H1 (cell line): Measurements from ENCODE around the gene SIAH3. TPM values are rescaled to one million over a fixed set of nuclear protein-coding genes. Genes with fewer than 3 reads are reported as not detected.

Source experiments
- CTCF ChIA-PET: fragments of 300-600 bp; sonication (Branson Sonifier 250); formaldehyde crosslinking; loops from one replicate; lab custom pipeline; 2021; ENCODE audit not compliant: partially characterized antibody; lab: Charles Lee
- POLR2A ChIA-PET: fragments of 300-600 bp; sonication (Branson Sonifier 250); formaldehyde crosslinking; loops from one replicate; lab custom pipeline; 2021; ENCODE audit warnings: inconsistent platforms; ENCODE audit not compliant: partially characterized antibody; lab: Charles Lee
- DNase-seq, 2 experiments: peaks; one replicate each; pipeline versions ENCODE4 v3.0.0 to v3.0.0-alpha.2; 2010 to 2022; ENCODE audit warnings: low spot score in 2 of 2, low read depth in 1 of 2, mixed read lengths in 1 of 2
- FAIRE-seq: peaks from 2 replicates; lab custom pipeline; 2011; peaks lifted over from hg19 to GRCh38; lab: Jason Lieb, UNC
- H2AFZ ChIP-seq: 2 replicates; pipeline ENCODE4 v1.8.1; 2012; ENCODE audit warnings: low read length, inconsistent platforms
- H2AK5ac ChIP-seq: 2 replicates; pipeline ENCODE4 v1.6.1; 2013; ENCODE audit warnings: low read depth, low read length
- H2BK120ac ChIP-seq: replicated peaks from 2 replicates; pipeline ENCODE3; 2013; ENCODE audit warnings: low read depth, low read length, inconsistent platforms
- H2BK12ac ChIP-seq: 2 replicates; pipeline ENCODE4 v1.6.1; 2013; ENCODE audit warnings: low read depth, low read length
- H2BK15ac ChIP-seq: 2 replicates; pipeline ENCODE4 v1.6.1; 2013; ENCODE audit warnings: low read length
- H2BK20ac ChIP-seq: 2 replicates; pipeline ENCODE4 v1.6.1; 2013; ENCODE audit warnings: low read length
- H2BK5ac ChIP-seq: 2 replicates; pipeline ENCODE4 v1.6.1; 2013; ENCODE audit warnings: low read depth, low read length
- H3K14ac ChIP-seq: 2 replicates; pipeline ENCODE4 v1.6.1; 2013; ENCODE audit warnings: inconsistent platforms; ENCODE audit not compliant: insufficient read length
- H3K18ac ChIP-seq: 2 replicates; pipeline ENCODE4 v1.6.1; 2013; ENCODE audit warnings: low read length; ENCODE audit errors: extremely low read depth
- H3K23ac ChIP-seq: 2 replicates; pipeline ENCODE4 v1.6.1; 2013; ENCODE audit warnings: inconsistent platforms; ENCODE audit not compliant: insufficient read length
- H3K23me2 ChIP-seq: 2 replicates; pipeline ENCODE4 v1.6.1; 2013; ENCODE audit warnings: low read depth, low read length
- H3K27ac ChIP-seq: 2 replicates; pipeline ENCODE4 v1.6.1; 2011; ENCODE audit warnings: low read depth, low read length, inconsistent platforms
- H3K27me3 ChIP-seq, 4 experiments: replicated peaks in 1 of 4; 1 replicate in 1 of 4; 2 replicates in 3 of 4; pipeline versions ENCODE4 v1.6.1 to v1.8.1; 2011 to 2013; ENCODE audit warnings: low read length in 3 of 4, mild to moderate bottlenecking in 3 of 4, inconsistent platforms in 2 of 4, mixed read lengths in 2 of 4, moderate library complexity in 1 of 4; ENCODE audit not compliant: control insufficient read depth in 3 of 4, insufficient read depth in 3 of 4; ENCODE audit errors: extremely low read depth in 1 of 4
- H3K36me3 ChIP-seq, 4 experiments: 2 replicates each; pipeline versions ENCODE4 v1.6.1 to v1.8.1; 2011 to 2013; ENCODE audit warnings: mild to moderate bottlenecking in 4 of 4, low read length in 3 of 4, moderate library complexity in 2 of 4, control low read depth in 1 of 4, inconsistent platforms in 1 of 4; ENCODE audit not compliant: insufficient read depth in 4 of 4, control insufficient read depth in 2 of 4
- H3K4ac ChIP-seq: replicated peaks from 2 replicates; pipeline ENCODE3; 2013; ENCODE audit warnings: low read length, low read depth, mixed read lengths, inconsistent platforms; ENCODE audit not compliant: insufficient read length
- H3K4me1 ChIP-seq, 4 experiments: replicated peaks in 1 of 4; 1 replicate in 1 of 4; 2 replicates in 3 of 4; pipeline versions ENCODE4 v1.6.1 to v1.8.1; 2011 to 2013; ENCODE audit warnings: low read length in 3 of 4, inconsistent platforms in 2 of 4, mixed read lengths in 1 of 4; ENCODE audit not compliant: insufficient read depth in 4 of 4, control insufficient read depth in 3 of 4
- H3K4me2 ChIP-seq, 2 experiments: 2 replicates each; pipeline versions ENCODE4 v1.6.1 to v1.8.1; 2011 to 2013; ENCODE audit warnings: low read depth in 2 of 2, low read length in 2 of 2, control low read depth in 1 of 2, inconsistent platforms in 1 of 2, mild to moderate bottlenecking in 1 of 2; ENCODE audit not compliant: insufficient read depth in 1 of 2
- H3K4me3 ChIP-seq, 4 experiments: fragments of 200-600, 300-600 bp in 1 of 4; sonication (generic), shearing (Covaris generic), sonication (Bioruptor Twin) in 1 of 4; 2 replicates each; pipeline versions ENCODE4 v1.5.1 to v1.8.1; 2011 to 2016; ENCODE audit warnings: low read length in 4 of 4, low read depth in 3 of 4, control low read depth in 2 of 4, inconsistent platforms in 2 of 4, mild to moderate bottlenecking in 2 of 4, mixed read lengths in 1 of 4, moderate library complexity in 1 of 4; ENCODE audit not compliant: insufficient read depth in 2 of 4; ENCODE audit errors: extremely low read depth in 1 of 4
- H3K56ac ChIP-seq: replicated peaks from 2 replicates; pipeline ENCODE3; 2013; ENCODE audit warnings: low read depth, mild to moderate bottlenecking, mixed read lengths, low read length, inconsistent platforms; ENCODE audit not compliant: insufficient read length
- H3K79me1 ChIP-seq: 2 replicates; pipeline ENCODE4 v1.6.1; 2013; ENCODE audit warnings: low read depth, low read length, control low read depth
- H3K79me2 ChIP-seq, 2 experiments: 2 replicates each; pipeline versions ENCODE4 v1.6.1 to v1.8.1; 2012 to 2013; ENCODE audit warnings: low read length in 2 of 2, mild to moderate bottlenecking in 2 of 2, inconsistent platforms in 1 of 2; ENCODE audit not compliant: insufficient read depth in 2 of 2, control insufficient read depth in 1 of 2
- H3K9ac ChIP-seq, 4 experiments: replicated peaks in 1 of 4; 1 replicate in 1 of 4; 2 replicates in 3 of 4; pipeline versions ENCODE4 v1.6.1 to v1.8.1; 2011 to 2013; ENCODE audit warnings: low read depth in 3 of 4, low read length in 3 of 4, control low read depth in 2 of 4, mild to moderate bottlenecking in 2 of 4, moderate library complexity in 2 of 4, inconsistent platforms in 1 of 4; ENCODE audit errors: extremely low read depth in 1 of 4
- H3K9me3 ChIP-seq, 2 experiments: 2 replicates each; pipeline versions ENCODE4 v1.6.1 to v1.8.1; 2012 to 2013; ENCODE audit warnings: mild to moderate bottlenecking in 2 of 2, moderate library complexity in 2 of 2, control low read depth in 1 of 2, inconsistent platforms in 1 of 2, low read depth in 1 of 2, low read length in 1 of 2, mixed read lengths in 1 of 2; ENCODE audit not compliant: insufficient read depth in 2 of 2
- H4K20me1 ChIP-seq, 2 experiments: replicated peaks in 1 of 2; 2 replicates each; pipeline versions ENCODE3 to v1.8.1; 2011 to 2013; ENCODE audit warnings: inconsistent platforms in 2 of 2, low read length in 2 of 2, mild to moderate bottlenecking in 1 of 2; ENCODE audit not compliant: insufficient read depth in 2 of 2, control insufficient read depth in 1 of 2
- H4K5ac ChIP-seq: 2 replicates; pipeline ENCODE4 v1.6.1; 2013; ENCODE audit warnings: low read length, low read depth, mixed read lengths, inconsistent platforms; ENCODE audit not compliant: insufficient read length
- H4K8ac ChIP-seq: 2 replicates; pipeline ENCODE4 v1.8.0; 2013; ENCODE audit warnings: mild to moderate bottlenecking, moderate library complexity, low read length, inconsistent platforms; ENCODE audit not compliant: insufficient read depth; ENCODE audit errors: extremely low read depth
- H4K91ac ChIP-seq: replicated peaks from 2 replicates; pipeline ENCODE3; 2013; ENCODE audit warnings: low read length, mixed read lengths, inconsistent platforms; ENCODE audit not compliant: insufficient read length
- ATF3 ChIP-seq: IDR thresholded peaks from 2 replicates; pipeline ENCODE4 v1.6.1; 2011; ENCODE audit warnings: low read depth, mild to moderate bottlenecking, low read length; ENCODE audit not compliant: insufficient read depth
- CBX5 ChIP-seq: fragments of 300-800, 300-1000 bp; sonication (generic); IDR thresholded peaks from 2 replicates; pipeline ENCODE4 v1.7.1; 2016; ENCODE audit warnings: antibody characterized with exemption, low read length, low read depth
- CTCF ChIP-seq, 3 experiments: IDR thresholded peaks; 1 replicate in 2 of 3; 2 replicates in 1 of 3; pipeline versions ENCODE4 v1.5.1 to v1.6.1; 2011; ENCODE audit warnings: low read length in 3 of 3, mild to moderate bottlenecking in 3 of 3, inconsistent platforms in 2 of 3, low read depth in 1 of 3, moderate library complexity in 1 of 3; ENCODE audit not compliant: insufficient read depth in 1 of 3; ENCODE audit errors: control extremely low read depth in 1 of 3
- KDM4A ChIP-seq: IDR thresholded peaks from one replicate; pipeline ENCODE4 v1.7.1; 2012; ENCODE audit warnings: low read depth, mild to moderate bottlenecking, moderate library complexity, low read length, inconsistent platforms; ENCODE audit not compliant: severe bottlenecking
- KDM5A ChIP-seq: fragments of 200-600 bp; IDR thresholded peaks from 2 replicates; pipeline ENCODE4 v1.7.1; 2012; ENCODE audit warnings: mild to moderate bottlenecking, low read length, inconsistent platforms, mixed read lengths
- POLR2A ChIP-seq, 2 experiments: IDR thresholded peaks; 1 replicate in 1 of 2; 2 replicates in 1 of 2; pipeline ENCODE4 v1.6.1; 2011; ENCODE audit warnings: low read depth in 2 of 2, low read length in 2 of 2, mild to moderate bottlenecking in 2 of 2; ENCODE audit errors: control extremely low read depth in 1 of 2
- SIRT6 ChIP-seq: IDR thresholded peaks from one replicate; pipeline ENCODE4 v1.7.1; 2012; ENCODE audit warnings: low read length, inconsistent platforms
- SIX5 ChIP-seq: IDR thresholded peaks from 2 replicates; pipeline ENCODE4 v1.6.1; 2011; ENCODE audit warnings: mild to moderate bottlenecking, low read depth, low read length
- TCF12 ChIP-seq: IDR thresholded peaks from 2 replicates; pipeline ENCODE4 v1.6.1; 2011; ENCODE audit warnings: low read depth, mild to moderate bottlenecking, low read length
- WGBS, 2 experiments: shearing (Covaris generic) in 1 of 2; methylation state at CpG; one replicate each; pipeline versions ENCODE4 v1.1.6 to v1.1.7; 2013 to 2015; ENCODE audit warnings: low lambda C conversion rate in 2 of 2, mixed read lengths in 2 of 2, inconsistent platforms in 1 of 2, low coverage in 1 of 2, missing lambda C conversion rate in 1 of 2; ENCODE audit not compliant: insufficient replicate concordance in 2 of 2, insufficient coverage in 1 of 2, insufficient read length in 1 of 2; ENCODE audit errors: extremely low coverage in 1 of 2, missing lambda C conversion rate in 1 of 2; 5-methylcytosine and 5-hydroxymethylcytosine counted together
- polyA plus RNA-seq, 7 experiments: library from polyadenylated mRNA; depleted of rRNA in 3 of 7; stranded (reverse) in 5 of 7; unstranded in 2 of 7; fragments of >200 nt in 5 of 7; fragments of 200-250 nt in 2 of 7; gene quantifications; 1 replicate in 5 of 7; 2 replicates in 1 of 7; 4 replicates in 1 of 7; pipeline versions ENCODE4 v1.2.1 to v1.2.3, GENCODE V29; 2011 to 2013; ENCODE audit warnings: missing spikeins in 2 of 7, mixed read lengths in 2 of 7
- total RNA-seq: library from RNA; stranded (reverse); fragmentation: NEBNext Ultra II Directional; extraction: Animal tissue kit (Norgen Biotek cat#: 25700); gene quantifications from 2 replicates; pipeline ENCODE4 v1.2.1, GENCODE V29; 2021

SIAH3 gene
- total and polyA plus RNA-seq, 2 of the 8 experiments (the other 6 are each of a cell fraction or from before 2014, with no cell fraction given): 0.15 to 0.17 TPM

- CTCF ChIA-PET: interaction anchor here (0.6 to 1.6 kb wide), 3 partner anchors 9 to 226 kb away, joined by 3 to 7 read pairs (median 4); no protein-coding TSS in a partner anchor
- H3K23ac ChIP-seq: no peak overlapping the region
- H4K8ac ChIP-seq: no peak overlapping the region
- no peak overlapping the region for H3K27ac ChIP-seq
- no peaks in the 10 kb centered on the region for H3K36me3 ChIP-seq
- FAIRE-seq: no peak
- no peak overlapping the region for H3K4me3 ChIP-seq
- no peak overlapping the region for H3K14ac ChIP-seq
- H3K9me3 ChIP-seq: no peaks in the 10 kb centered on the region
- WGBS, 2 experiments: 89% methylated on average over 6 of the region's 6 CpGs; no CpG with 5 or more reads in 1 of the 2 experiments
- H2BK20ac ChIP-seq: no peak overlapping the region
- H3K18ac ChIP-seq: no peak overlapping the region
- peaks cover 0 to 5% (median 2%) of the 10 kb centered on the region in 4 experiments; a peak in 2 of 7 replicates for H3K4me1 ChIP-seq
- H3K4me2 ChIP-seq: no peak overlapping the region
- TF ChIP-seq POLR2A (IDR thresholded peaks at IDR 0.05; ENCODE audit: control extremely low read depth in 1 of 2, low read depth in 2 of 2, low read length in 2 of 2) (no peak), SIX5 (no peak), CTCF (IDR thresholded peaks at IDR 0.05; ENCODE audit: control extremely low read depth in 1 of 3, insufficient read depth in 1 of 3, low read depth in 1 of 3, low read length in 3 of 3) (no peak), SIRT6 (no peak), KDM4A (no peak), ATF3 (no peak), TCF12 (no peak), KDM5A (no peak), CBX5 (no peak)
- no peak overlapping the region for H2BK120ac ChIP-seq
- H3K23me2 ChIP-seq: no peaks in the 10 kb centered on the region; the same call in 1 of the 2 replicates
- POLR2A ChIA-PET: no interaction called here
- H3K4ac ChIP-seq: no peak overlapping the region
- H2BK15ac ChIP-seq: no peak overlapping the region
- no peak overlapping the region for H2BK12ac ChIP-seq
- H3K27me3 ChIP-seq: no peaks in the 10 kb centered on the region
- no peaks in the 10 kb centered on the region for H3K79me2 ChIP-seq
- no peak overlapping the region for H4K5ac ChIP-seq
- H2AFZ ChIP-seq: no peak overlapping the region
- no peak overlapping the region for H4K91ac ChIP-seq
- DNase-seq: peak in 1 of 2 experiments; percentile 35
- no peak overlapping the region for H2BK5ac ChIP-seq
- no peaks in the 10 kb centered on the region for H3K79me1 ChIP-seq
- H3K9ac ChIP-seq: no peak overlapping the region
- no peaks in the 10 kb centered on the region for H4K20me1 ChIP-seq
- H3K56ac ChIP-seq: no peak overlapping the region
- H2AK5ac ChIP-seq: no peak overlapping the region
These were observed 29.7 kb downstream of the SIAH3 start for GRCh38 chr13:45821811-45822210.
